Measurements from ENCODE around the gene SMC3. TPM values are rescaled to one million over a fixed set of nuclear protein-coding genes. Genes with fewer than 3 reads are reported as not detected.
"Not testable (repeated sequence)": the region's sequence is repeated elsewhere in the genome, so short reads cannot be mapped to it uniquely, and the experiment has no call there.

The SMC3 gene
- total and polyA plus RNA-seq, 2 experiments from 2014 or later = 40.8 to 53.5 TPM

- no peaks in the 10 kb centered on the region for H3K9me3 ChIP-seq (ENCODE audit: low read depth)
- peak; percentile 70 for DNase-seq (ENCODE audit: low spot score)
- peak overlapping the region; percentile 74 for H2AFZ ChIP-seq
- H3K27me3 ChIP-seq = peaks cover 12% of the 10 kb centered on the region
- H3K27ac ChIP-seq = no peak overlapping the region
- H3K4me1 ChIP-seq (ENCODE audit: insufficient read depth) = peaks cover 6% of the 10 kb centered on the region
- no peak for TF ChIP-seq CTCF (IDR thresholded peaks at IDR 0.05; ENCODE audit: poor library complexity)
- TF ChIP-seq EZH2 (IDR thresholded peaks at IDR 0.05; ENCODE audit: borderline replicate concordance) = no peak
- no peak for TF ChIP-seq EZH2phosphoT487 (IDR thresholded peaks at IDR 0.05; ENCODE audit: low read depth, severe bottlenecking, unreplicated experiment)
- H3K36me3 ChIP-seq (replicated peaks; ENCODE audit: insufficient read depth, low read depth) = no peaks in the 10 kb centered on the region
- H3K9me2 ChIP-seq (replicated peaks; ENCODE audit: insufficient read depth) = no peaks in the 10 kb centered on the region
- peak overlapping the region; percentile 87 for H3K4me2 ChIP-seq
- WGBS (ENCODE audit: low lambda C conversion rate, missing lambda C conversion rate) = 8% methylated on average over 35 of the region's 35 CpGs
- H3K4me3 ChIP-seq = no peak overlapping the region
- H4K20me1 ChIP-seq (ENCODE audit: insufficient read depth, poor library complexity, severe bottlenecking) = no peaks in the 10 kb centered on the region
- no peaks in the 10 kb centered on the region for H3K79me2 ChIP-seq
These were observed 37.2 kb upstream of the SMC3 start for GRCh38 chr10:110530131-110530831.

GRCh38 chr10:110531687-110532086 is 35.8 kb upstream of the SMC3 start:
- WGBS (ENCODE audit: low lambda C conversion rate, missing lambda C conversion rate) = 89% methylated on average over 2 of the region's 2 CpGs
- DNase-seq (ENCODE audit: low spot score) = no peak
- Histone ChIP-seq H4K20me1 (ENCODE audit: insufficient read depth, poor library complexity, severe bottlenecking) (no peaks in the 10 kb centered on the region), H3K9me3 (ENCODE audit: low read depth) (no peaks in the 10 kb centered on the region), H3K36me3 (replicated peaks; ENCODE audit: insufficient read depth, low read depth) (no peaks in the 10 kb centered on the region), H3K4me1 (ENCODE audit: insufficient read depth) (peaks cover 6% of the 10 kb centered on the region), H3K79me2 (no peaks in the 10 kb centered on the region), H3K27ac (no peak overlapping the region), H3K27me3 (peaks cover 12% of the 10 kb centered on the region), H2AFZ (no peak overlapping the region), H3K9me2 (replicated peaks; ENCODE audit: insufficient read depth) (no peaks in the 10 kb centered on the region), H3K4me2 (no peak overlapping the region), H3K4me3 (no peak overlapping the region)
- TF ChIP-seq EZH2phosphoT487 (IDR thresholded peaks at IDR 0.05; ENCODE audit: low read depth, severe bottlenecking, unreplicated experiment) (no peak), CTCF (IDR thresholded peaks at IDR 0.05; ENCODE audit: poor library complexity) (no peak), EZH2 (IDR thresholded peaks at IDR 0.05; ENCODE audit: borderline replicate concordance) (no peak)

GRCh38 chr10:110532628-110533027 is 34.9 kb upstream of the SMC3 start:
- not testable (repeated sequence) for H4K20me1 ChIP-seq (ENCODE audit: insufficient read depth, poor library complexity, severe bottlenecking); H3K27ac ChIP-seq; H3K4me2 ChIP-seq; H3K9me3 ChIP-seq (ENCODE audit: low read depth); H3K9me2 ChIP-seq (replicated peaks; ENCODE audit: insufficient read depth); DNase-seq (ENCODE audit: low spot score); H3K4me3 ChIP-seq; H2AFZ ChIP-seq; H3K36me3 ChIP-seq (replicated peaks; ENCODE audit: insufficient read depth, low read depth); H3K79me2 ChIP-seq; H3K4me1 ChIP-seq (ENCODE audit: insufficient read depth)
- WGBS (ENCODE audit: low lambda C conversion rate, missing lambda C conversion rate) = 74% methylated on average over 4 of the region's 4 CpGs
- H3K27me3 ChIP-seq = peaks cover 10% of the 10 kb centered on the region

GRCh38 chr10:110533149-110533548 is 34.3 kb upstream of the SMC3 start:
- Histone ChIP-seq H3K9me3 (ENCODE audit: low read depth) (no peaks in the 10 kb centered on the region), H3K4me1 (ENCODE audit: insufficient read depth) (peaks cover 6% of the 10 kb centered on the region), H3K4me3 (no peak overlapping the region), H4K20me1 (ENCODE audit: insufficient read depth, poor library complexity, severe bottlenecking) (no peaks in the 10 kb centered on the region), H3K9me2 (replicated peaks; ENCODE audit: insufficient read depth) (no peaks in the 10 kb centered on the region), H3K4me2 (no peak overlapping the region), H3K27ac (no peak overlapping the region), H2AFZ (no peak overlapping the region), H3K36me3 (replicated peaks; ENCODE audit: insufficient read depth, low read depth) (no peaks in the 10 kb centered on the region), H3K27me3 (peaks cover 6% of the 10 kb centered on the region), H3K79me2 (no peaks in the 10 kb centered on the region)
- 36% methylated on average over 3 of the region's 3 CpGs for WGBS (ENCODE audit: low lambda C conversion rate, missing lambda C conversion rate)
- no peak for TF ChIP-seq CTCF (IDR thresholded peaks at IDR 0.05; ENCODE audit: poor library complexity)
- no peak for TF ChIP-seq EZH2phosphoT487 (IDR thresholded peaks at IDR 0.05; ENCODE audit: low read depth, severe bottlenecking, unreplicated experiment)
- TF ChIP-seq EZH2 (IDR thresholded peaks at IDR 0.05; ENCODE audit: borderline replicate concordance) = no peak
- DNase-seq (ENCODE audit: low spot score) = no peak

Measured in hepatocyte (in vitro differentiated cells).